GM18505 (cell line): ENCODE data around the gene FILIP1L.

Source experiments
- ATAC-seq: cut with Tn5 transposase; IDR thresholded peaks from one replicate; pipeline ENCODE4 v1.9.1; 2021; ENCODE audit not compliant: unreplicated experiment
- POLR2A ChIP-seq: IDR thresholded peaks from 4 replicates; pipeline ENCODE4 v1.6.1; 2011; ENCODE audit warnings: borderline replicate concordance; ENCODE audit not compliant: insufficient read depth, insufficient read length; ENCODE audit errors: extremely low read depth

Gene FILIP1L

DNA sequence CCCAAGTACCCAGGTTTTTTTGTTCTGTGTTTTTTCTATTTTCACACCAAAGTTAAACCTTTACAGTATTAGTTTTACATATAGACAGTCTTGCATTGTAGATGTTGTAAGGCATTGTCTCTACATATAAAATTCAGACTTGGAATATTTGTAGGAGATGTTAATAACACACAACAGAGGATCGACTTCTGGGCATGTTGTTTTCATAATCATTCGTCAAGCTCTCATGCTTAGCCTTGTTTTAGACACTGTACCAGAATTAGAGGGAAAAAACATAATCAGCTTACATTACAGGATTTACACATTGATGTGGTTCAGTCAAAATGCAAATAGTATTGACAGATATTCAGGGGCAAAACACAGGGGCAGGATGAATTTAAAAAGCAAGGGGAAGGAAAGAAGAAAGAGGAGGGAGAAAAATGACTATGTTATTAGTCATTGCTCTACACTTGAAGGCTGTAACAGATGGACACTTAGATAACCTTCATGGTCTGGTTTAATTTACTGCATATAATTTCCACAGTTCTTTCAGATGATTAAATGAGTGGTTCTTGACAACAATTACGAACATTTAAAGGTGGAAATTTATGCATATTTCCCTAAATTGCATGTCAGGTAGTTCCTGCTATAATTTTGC, 289.2 kb downstream of the FILIP1L start:
- no peak for TF ChIP-seq POLR2A
- no peak for ATAC-seq

DNA sequence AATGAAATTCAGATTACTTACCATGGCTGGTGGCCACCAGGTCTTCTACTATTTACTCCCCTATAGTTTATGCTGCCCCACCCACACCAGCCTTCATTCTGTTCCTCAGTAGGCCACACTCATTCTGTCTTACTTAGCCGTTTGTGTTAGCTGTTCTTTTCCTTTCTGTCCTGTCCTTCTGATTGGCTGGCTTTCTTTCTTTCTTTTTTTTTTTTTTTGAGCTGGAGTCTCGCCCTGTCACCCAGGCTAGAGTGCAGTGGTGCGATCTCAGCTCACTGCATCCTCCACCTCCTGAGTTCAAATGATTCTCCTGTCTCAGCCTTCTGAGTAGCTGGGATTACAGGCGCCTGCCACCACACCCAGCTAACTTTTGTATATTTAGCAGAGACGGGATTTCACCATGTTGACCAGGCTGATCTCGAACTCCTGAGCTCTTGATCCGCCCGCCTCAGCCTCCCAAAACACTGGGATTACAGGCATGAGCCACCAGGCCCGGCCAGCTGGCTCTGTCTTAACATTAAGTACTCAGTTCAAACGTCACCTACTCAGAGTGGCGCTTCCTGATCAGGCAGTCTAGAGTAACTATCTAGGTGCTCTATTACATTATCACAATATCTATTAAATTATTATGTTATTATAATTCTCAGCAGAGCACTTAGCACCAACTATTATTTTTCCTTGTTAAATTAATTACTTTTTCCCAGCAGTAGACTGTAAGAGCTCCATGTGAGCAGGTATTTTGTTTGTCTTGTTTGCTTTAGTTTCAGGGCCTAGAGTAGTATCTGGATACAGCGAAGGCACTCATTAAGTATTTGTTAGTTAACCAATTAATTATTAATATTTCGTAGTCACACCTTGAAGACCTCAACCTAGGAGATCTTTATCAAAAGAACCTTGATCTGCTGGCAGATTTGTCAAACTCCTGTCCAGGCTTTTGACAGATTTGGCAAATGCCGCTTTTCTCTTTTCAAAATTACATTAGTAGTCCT, 290.3 kb downstream of the FILIP1L start:
- ATAC-seq, result no peak
- no peak for TF ChIP-seq POLR2A

DNA sequence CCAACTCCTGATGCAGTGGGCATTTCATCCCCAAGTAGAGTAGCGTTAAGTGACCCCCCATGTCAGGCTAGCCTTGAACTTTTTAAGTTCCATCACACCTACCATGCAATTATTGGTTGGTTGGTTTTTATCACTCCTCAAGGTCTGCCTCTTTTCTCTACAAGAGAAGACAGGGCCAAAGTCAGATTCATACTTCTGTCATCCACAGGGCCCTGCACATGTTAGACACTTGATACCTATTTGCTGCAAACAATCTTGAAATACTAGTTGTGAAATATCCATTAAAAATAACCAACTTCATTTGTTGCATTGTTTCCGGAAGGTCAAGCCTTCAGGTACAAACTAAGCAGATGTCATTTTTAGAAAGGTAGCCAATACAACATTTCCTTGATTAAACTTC, 295.5 kb downstream of the FILIP1L start:
- no peak for ATAC-seq
- no peak for TF ChIP-seq POLR2A

DNA sequence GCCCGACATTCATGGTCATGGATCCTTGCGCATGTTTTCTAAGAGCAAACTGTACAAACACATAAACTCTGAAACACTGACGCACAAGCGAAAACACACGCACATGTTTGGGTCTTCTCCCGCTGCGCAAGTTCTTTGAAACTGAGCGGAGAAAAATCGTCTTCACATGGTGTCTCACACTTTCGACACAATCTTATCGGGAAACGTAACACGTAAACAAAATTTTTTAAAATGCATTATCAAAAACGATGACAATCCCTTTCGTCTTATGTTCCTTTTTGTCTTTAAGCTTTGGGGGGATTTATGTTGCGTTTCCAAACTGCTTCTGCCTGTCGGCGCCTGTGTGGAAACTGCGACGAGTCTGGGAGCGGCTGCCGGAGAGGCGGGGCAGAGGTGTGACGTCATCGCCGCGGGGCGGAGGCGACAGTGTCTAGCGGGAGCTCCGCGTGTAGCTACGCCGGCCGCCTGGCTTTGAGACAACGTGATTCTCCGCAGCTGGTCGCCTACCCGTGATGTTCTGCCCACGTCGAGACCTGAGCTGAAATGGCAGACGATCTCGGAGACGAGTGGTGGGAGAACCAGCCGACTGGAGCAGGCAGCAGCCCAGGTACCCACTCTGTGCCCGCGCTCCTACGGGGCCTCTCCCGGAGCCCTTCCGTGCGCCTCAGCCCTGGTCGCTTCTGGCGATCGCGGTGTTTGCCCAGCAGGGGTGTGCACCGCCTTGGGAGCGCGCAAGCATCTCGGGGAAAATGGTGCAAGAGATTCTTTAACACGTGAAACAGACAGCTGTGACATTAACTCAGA, 296.7 kb downstream of the FILIP1L start, which contains the start of gene CMSS1:
Gene CMSS1 (plus strand): TSS at position 426 of the 804 bp plus-strand sequence.
- peak; percentile 86 for TF ChIP-seq POLR2A
- peak; percentile 98 for ATAC-seq

DNA sequence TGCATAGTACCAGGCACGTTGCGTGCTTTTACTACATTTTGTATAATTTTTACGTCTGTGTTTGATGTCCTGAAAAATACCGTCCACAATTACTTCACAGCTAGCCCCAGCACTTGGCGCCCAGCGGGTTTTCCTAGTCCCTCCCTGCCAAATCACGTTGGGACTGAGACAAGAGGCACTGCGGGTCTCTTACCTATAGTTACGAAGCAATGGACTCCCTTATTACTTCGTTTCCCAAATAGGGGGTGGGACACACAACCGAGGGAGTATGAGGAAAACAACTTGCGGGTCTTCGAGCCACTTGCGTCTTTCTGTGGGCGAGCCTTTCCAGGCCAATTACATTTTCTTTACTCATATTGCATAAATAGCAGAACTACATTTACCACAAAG, 297.3 kb downstream of the FILIP1L start:
- no peak for TF ChIP-seq POLR2A
- no peak for ATAC-seq

DNA sequence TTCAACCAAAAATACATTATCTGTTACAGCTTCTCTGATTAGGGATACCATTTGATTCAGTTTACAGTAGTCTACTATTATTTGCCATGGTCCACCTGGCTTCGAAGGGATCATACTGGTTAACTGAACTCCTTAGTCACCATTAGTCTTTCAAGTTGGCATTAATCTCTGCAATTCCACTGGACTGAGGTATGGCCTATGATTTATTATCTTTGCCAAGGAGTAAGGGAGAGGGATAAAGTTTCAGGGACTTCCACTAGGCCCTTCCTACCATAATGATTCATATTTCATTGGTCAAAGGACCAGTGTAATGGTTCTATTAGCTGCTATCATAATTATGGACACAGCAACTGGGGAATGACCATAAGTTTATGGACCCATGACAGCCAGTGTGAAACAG, 303.9 kb downstream of the FILIP1L start:
- ATAC-seq, result no peak

DNA sequence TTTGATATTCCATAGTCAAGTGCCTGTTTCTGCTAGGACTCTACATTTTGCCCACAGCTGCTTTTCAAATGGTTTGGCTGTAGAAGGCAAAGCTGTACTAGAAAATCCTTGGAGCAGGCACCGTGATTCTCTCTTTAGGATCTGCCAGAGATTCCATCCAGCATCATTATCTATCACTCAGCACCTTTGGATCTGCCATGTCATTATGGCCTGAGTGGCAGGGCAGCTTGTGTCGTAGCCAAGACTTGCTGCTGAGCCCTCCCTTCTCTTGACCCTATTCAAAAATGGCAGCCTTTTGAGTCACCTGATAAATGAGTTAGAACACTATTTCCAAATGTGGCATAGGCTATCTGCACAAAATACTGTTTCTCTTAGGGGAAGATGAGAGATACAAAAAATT, 304.7 kb downstream of the FILIP1L start:
- no peak for ATAC-seq
- no peak for TF ChIP-seq POLR2A

More for the DNA sequence above, 303.9 kb downstream of the FILIP1L start:
- no peak for TF ChIP-seq POLR2A

DNA sequence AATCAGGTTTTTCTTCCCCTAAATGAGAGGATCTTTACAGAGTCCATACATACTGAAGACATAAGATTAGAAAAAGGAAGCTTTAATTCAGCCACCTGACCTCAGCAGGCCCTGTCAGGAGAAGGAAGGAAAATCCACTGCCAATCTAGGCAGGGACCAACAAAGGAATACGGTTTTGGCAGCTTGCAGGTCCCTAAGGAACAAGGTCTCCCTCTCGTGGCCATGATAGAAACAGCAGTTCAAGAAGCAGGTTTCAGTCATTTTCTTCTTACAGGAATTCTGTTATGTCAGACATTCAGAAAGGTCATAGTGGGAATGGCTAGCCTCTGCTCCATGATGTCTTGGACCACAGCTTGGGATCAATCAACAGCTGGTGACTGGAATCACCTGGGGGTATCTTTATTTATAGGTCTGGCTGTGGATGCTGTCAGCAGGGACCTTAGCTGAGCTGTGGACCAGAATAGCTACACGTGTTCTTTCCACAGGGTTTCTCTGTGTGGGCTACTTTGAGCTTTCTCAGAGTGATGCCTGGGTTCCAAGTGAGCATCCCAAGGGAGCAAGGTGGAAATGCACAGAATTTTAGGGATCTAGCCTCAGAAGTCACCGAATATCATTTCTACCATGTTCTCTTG, 306.0 kb downstream of the FILIP1L start:
- peak; percentile 53 for ATAC-seq
- no peak for TF ChIP-seq POLR2A

DNA sequence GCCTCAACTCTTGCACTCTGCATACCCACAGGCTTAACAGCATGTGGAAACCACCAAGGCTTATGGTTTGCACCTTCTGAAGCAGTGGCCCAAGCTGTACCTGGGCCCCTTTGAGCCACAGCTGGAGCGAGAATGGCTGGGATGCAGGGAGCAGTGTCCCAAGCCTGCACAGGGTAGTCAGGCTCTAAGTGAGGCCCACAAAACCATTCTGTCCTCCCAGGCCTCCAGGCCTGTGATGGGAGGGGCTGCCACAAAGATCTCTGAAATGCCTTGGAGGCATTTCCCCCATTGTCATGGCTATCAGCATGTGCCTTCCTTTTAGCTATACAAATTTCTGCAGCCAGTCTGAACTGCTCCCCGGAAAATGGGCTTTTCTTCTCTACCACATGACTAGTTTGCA, 309.1 kb downstream of the FILIP1L start:
- no peak for TF ChIP-seq POLR2A
- no peak for ATAC-seq

DNA sequence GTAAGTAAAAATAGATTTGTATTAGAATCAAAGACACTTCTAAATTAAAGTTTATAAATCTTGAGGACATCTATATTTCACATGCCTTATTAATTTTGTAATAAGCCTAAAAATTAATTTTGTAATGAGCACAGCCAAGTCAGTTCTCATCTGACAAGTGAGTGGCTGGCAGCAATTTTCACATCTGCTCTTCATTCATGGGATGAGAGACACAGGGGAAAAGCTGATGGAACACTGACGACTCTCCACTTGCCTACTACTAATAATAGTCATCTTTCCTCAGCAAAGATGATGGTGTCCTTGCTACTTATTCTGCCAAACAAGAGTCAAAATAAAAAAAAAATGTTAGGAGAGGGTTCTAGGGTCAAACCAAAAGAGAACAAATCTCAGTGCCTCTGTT, 311.0 kb downstream of the FILIP1L start:
- no peak for ATAC-seq
- TF ChIP-seq POLR2A, result no peak

DNA sequence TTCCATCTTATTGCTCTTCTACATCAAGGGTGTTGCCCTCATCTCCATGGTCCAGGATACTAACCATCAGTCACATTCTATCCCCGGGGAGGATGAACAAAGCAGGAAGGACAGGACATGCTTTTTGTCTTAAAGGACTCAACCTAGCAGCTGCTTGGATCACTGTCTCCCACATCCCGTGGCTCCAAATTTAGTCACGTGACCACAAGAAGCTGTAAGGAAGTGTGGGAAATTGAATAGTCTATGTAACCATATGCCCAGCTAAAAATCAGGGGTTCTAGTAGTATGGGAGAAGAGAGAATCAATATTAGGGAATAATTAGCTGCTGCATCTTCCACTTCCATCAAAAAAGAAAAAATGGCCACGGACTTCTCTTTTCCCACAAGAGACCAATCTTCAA, 314.9 kb downstream of the FILIP1L start:
- no peak for ATAC-seq
- TF ChIP-seq POLR2A, result no peak

DNA sequence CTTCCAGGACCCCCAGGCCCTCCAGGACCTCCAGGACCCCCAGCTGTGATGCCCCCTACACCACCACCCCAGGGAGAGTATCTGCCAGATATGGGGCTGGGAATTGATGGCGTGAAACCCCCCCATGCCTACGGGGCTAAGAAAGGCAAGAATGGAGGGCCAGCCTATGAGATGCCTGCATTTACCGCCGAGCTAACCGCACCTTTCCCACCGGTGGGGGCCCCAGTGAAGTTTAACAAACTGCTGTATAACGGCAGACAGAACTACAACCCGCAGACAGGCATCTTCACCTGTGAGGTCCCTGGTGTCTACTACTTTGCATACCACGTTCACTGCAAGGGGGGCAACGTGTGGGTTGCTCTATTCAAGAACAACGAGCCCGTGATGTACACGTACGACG, 318.7 kb downstream of the FILIP1L start:
- TF ChIP-seq POLR2A, result no peak
- no peak for ATAC-seq

DNA sequence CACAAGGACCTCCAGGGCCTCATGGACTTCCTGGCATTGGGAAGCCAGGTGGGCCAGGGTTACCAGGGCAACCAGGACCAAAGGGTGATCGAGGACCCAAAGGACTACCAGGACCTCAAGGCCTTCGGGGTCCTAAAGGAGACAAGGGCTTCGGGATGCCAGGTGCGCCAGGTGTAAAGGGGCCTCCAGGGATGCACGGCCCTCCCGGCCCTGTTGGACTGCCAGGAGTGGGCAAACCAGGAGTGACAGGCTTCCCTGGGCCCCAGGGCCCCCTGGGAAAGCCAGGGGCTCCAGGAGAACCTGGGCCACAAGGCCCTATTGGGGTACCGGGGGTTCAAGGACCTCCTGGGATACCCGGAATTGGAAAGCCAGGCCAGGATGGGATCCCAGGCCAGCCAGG, 319.8 kb downstream of the FILIP1L start:
- no peak for ATAC-seq
- no peak for TF ChIP-seq POLR2A
